NCI-H187 (cell line): Measurements from ENCODE around the gene MXD1.

Experiments used
- DNase-seq, 2 experiments: peaks; one replicate each; lab custom pipeline; 2025; lab: John Stamatoyannopoulos, UW

MXD1 gene

DNA sequence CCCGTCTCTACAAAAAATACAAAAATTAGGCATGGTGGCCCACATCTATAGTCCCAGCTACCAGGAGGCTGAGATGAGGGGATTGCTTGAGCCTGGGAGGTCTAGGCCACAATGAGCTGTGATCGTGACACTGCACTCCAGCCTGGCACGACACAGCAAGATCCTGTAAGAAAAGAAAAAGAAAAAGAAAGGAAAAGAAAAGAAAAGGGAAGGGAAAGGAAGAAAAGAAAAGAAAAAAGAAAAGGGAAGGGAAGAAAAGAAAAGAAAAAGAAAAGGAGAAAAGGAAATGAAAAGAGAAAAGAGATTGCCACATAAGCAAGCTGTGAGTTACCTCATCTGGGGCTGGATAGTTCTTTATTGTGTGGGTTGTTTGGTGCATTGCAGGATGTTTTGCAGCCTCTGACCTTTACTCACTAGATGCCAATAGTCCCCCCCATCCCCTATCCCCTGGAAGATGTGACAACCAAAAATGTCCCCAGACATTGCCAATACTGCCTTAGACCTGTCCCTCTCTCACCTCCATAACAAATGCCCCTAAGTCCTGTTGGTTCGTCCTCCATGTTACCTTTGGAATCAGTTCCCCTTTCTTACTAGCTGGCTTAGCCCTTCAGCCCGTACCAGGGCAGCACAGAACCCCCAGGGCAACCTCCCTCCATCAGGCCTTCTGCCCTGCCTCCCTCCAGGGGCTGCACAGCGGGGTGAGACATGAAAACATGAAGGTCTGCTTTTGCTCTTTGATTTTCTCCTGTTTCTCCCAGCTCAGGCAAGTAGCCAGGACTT, 37.6 kb downstream of the MXD1 start:
- no peak for DNase-seq

DNA sequence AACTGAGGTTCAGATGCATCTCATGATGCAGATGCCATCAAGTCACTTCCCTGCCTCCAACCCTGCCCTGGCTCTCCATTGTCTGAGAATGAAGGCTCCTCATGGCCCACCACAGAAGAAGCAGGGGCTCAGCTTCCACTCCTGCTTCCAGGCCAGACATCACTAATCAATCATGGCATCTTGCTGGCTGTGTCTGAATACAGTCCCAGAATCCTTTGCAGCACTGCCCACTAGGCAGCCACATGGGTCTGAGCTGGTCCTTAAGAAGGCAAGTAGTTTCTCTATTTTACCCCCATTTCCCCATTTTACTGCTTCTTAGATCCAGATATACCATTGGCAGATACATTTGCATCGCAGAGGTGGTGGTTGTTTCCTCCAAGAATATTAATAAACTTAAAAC, 39.2 kb downstream of the MXD1 start:
- DNase-seq, result no peak

DNA sequence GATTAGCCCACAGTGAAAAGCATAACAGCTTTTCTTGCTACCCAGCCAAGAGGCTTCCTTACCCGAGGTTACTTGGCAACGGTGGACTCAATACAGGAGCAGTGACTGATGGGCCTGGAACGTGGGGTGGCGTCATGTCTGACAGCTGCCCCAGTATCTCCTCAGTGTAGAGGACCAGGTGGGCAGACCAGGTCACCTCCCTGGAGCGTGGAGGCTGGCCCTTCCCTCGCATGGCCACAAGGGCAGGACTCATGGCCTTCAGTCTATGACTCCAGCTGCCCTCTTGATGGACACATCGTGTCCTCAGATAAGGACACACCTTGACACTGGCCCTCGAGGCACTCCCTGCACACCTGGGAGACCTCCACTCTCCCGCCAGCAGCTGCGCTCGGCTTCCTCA, 40.1 kb downstream of the MXD1 start:
- DNase-seq, result no peak

DNA sequence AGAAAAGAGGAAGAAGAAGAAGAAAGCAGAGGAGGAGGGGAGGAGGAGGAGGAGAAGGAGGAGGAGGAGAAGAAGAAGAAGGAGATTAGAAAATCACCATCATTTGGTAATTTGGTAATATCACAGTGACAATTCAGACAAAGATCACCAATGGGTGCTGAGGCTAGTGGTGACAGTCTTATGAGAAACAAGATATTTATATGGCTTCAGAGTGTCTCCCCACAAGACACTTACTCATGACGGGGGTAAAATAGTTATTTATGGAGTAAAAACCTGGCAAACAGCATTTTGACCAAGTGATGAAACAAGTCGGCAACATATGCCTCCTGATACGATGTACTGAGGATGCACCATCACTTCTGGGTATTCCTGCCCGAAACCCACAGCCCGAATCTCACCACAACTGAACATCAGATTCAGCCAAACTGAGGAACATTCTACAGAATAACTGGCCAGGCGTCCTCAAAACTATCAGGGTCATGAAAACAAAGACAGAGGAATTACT, 41.6 kb downstream of the MXD1 start:
- DNase-seq, result no peak

DNA sequence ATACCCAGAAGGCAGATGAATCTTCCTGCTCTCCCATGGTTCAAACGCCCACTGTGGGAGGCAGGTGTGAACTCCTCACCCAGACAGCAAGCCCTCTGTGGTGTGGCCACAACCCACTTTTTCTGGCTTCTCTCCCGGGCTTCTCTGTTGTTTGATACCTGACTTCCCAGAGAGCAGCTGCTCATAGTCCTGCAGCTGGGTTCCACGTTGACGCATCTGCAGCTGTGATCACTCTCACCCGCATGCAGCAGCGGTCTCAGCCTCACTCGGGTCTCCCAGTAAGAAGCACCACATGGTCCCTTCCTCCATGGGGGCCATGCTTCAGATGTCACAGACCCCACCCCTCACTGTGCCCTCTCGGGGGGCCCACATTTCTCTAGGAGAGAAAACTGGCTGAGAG, 43.1 kb downstream of the MXD1 start:
- DNase-seq, result no peak

DNA sequence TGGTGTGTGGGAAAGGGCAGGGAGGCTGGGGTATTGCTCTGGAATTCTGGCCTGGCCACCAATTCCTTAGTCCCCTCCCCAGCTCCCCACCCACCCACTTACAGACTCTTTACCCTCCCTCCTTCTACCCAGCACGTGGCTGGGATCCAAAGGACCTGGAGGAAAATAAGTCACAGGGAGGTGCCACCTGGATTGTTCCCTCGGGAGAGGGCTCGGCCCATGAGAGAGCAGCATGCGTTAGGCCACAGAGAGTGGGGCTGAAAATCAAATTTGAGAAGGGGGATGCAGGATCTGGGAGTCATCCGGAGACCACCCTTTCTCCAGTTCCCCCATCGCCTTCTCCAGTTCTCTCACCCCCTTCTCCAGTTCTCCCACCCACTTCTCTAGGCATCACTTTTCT, 43.6 kb downstream of the MXD1 start:
- DNase-seq, result no peak

DNA sequence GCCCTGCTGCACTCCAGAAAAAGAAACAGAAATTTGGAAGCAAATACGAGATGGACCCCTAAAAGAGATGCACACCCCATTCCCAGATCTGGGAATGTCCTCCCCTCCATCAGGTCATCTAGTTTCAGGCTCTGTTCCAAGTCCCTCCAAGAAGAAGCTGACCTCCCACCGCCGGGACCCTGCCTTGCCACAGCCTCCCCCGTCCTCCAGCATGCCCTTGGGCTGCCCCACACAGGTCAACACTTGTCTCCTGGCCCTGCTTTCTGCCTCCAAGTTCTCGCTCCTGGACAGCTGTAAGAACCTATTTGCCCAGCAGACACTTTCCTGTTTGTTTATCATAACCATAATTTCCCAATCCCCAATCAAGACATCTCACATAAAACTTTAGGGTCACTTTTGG, 44.5 kb downstream of the MXD1 start:
- DNase-seq, result no peak

DNA sequence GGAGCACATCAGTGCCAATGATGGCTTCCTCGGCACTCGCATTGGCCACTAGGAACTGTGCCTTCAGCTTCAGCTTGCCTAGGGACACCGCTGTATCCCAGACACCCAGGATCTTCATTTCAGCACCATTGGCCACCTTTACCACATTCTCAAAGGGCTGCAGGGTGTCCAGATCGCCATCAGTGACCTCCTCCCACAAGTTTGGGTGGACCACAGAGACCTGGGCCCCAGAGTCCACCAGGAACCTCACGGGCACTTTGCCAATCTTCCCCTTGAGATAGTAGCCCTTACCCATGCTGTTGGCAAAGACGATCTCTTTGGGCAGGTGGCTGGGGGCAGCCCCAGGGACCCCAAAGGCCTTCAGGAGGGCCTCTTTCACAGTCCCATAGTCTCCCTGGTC, 45.9 kb downstream of the MXD1 start:
- DNase-seq, result no peak

DNA sequence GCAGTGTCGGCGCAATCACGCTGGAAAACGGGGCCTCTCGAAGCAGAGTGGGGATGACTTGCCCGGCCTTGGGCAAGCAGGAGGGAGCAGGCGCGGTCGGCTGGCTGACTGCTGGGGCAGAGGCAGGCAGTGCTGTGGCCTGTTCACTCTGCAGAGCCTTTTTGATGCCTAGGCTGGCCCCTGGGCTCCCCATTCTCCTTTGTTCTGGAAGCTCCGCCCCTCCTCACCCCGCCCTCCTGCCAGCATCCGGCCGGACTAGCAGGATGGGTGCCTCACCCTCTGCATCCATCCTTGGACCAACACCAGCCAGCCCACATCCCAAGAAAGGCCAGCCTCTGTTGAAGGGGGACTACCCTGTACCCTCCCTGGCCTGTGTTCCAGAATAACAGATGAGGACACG, 46.6 kb downstream of the MXD1 start, which contains the start of gene ASPRV1:
Gene ASPRV1, minus strand, starts transcription at position 136 of the 400 bp plus-strand sequence. CDS start 195 bp downstream, outside the sequence.
- DNase-seq, result no peak

DNA sequence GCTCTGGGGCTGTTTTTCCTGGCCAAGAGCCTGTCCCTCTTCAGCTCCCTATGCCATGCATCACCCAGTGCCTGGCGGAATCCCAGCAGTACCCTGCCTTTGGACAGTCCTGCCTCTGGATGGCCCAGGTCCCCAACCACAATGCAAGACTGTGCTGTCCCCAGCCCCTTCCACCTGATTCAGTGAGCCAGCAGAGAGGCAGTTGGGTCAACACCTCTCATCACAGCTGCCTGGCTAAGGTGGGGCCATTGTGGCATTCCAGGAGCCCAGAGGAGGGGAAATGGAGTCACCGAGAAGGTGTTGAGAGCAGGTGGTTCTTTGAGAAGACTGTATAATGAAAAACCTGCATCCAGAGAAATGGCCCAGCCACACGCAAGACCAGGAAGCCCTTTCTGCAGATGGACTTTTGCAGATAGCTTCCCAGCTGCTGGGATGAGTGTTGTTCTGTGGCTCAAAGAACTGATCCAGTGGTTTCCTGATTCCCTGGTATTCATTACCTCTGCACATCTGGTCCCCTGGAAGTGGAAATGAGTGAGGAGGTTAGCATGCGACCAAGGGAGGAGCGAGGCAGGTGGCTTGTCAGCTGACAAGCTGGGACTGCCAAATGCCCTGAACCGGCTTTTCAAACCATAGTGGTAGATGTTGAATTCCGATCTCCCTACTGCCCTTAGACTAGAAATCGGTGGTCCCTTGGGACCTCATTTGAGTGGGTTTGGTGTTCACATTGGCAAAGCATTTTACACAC, 48.2 kb downstream of the MXD1 start:
- no peak for DNase-seq

DNA sequence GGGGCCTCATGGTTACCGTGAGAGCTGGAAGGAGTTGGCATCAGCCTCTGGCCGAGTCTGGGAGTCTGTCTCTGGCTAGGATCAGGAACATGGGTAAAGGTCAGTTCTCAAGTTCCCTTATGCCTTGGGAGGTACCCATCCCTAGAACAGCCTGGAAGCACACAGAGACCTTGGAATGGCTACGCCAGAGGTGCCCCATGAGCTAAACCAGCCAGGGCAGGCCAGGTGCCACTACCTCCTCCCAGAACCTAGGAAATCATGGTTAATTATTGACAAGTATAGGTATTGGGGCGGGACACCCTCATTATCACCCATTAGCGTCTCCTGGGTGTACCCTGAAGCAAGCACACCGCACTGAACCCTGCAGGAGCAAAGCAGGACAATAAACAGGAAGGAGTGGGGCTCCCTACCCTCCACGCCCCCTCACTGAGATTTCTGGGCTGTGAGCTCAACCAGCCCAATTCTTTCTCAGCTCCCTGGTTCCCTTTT, 49.5 kb downstream of the MXD1 start:
- DNase-seq, result no peak

DNA sequence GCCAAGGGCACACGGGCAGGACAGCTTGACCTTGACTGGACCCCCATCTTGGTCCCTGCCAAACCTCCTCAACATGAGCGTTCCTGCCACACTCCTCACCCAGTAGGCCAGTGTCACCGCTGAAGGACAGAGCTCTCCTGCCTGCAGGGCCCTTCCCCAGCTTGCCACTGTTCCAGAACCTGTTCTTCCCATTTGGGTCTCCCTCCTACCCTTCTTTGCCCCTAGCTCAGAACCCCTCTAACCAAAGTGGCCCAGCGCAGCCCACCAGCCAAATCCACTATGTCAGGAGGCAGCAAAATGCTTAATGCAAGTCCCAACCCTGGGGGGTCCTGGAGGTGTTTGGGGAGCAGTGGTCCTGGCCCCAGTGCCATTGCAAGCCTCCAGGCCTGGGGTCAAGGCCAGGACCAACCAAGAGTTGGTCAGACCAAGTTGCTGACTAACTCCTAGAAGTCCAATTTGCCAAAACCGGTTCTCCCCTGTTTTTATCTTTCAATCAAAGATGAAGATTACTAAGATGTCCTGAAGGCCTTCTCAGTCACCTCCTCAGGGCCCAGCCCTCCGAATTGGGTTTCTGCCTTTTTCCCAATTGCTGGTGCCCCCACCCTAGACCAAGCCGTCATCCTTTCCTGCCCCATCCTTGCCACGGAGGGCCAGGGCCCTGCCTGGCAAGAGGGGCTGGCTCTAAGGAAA, 51.0 kb downstream of the MXD1 start:
- DNase-seq, result no peak

DNA sequence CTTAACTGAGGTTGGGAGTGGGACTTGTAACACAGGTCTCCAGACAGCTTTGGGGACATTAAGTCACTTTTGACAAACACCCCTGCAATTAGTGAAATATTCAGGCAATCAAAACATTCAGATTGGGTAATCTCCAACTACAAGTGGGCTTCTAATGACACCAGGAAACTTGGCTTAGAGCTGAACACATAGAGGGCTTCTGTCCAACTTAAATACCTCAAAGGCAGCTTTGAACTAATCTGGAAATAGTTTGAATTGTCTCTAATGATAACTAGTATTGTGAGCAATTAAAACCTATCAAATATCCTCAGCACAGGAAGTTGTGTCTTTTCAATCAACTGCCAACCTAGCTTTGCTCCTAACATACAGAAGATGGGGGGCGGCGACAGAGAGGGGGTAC, 51.6 kb downstream of the MXD1 start:
- DNase-seq, result no peak

DNA sequence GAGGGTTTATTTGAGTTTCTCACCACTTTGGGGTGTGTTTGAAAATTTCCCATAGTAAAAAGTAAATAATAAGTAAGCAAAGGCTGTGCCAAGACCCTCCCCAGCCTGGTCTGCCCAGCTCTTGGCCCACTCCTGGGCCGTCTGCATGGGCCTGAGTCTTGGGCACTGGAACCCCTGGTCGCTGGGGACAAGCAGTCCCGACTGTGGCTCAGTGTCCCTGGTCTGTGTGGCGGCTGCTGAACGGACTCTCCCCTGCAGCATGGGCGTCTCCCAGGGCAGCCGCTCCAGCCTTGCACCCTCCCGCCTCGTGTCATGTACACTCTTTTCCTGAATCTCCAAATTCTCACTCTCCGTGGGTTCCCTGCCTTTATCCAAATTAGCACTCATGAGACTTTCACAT, 53.7 kb downstream of the MXD1 start:
- no peak for DNase-seq

DNA sequence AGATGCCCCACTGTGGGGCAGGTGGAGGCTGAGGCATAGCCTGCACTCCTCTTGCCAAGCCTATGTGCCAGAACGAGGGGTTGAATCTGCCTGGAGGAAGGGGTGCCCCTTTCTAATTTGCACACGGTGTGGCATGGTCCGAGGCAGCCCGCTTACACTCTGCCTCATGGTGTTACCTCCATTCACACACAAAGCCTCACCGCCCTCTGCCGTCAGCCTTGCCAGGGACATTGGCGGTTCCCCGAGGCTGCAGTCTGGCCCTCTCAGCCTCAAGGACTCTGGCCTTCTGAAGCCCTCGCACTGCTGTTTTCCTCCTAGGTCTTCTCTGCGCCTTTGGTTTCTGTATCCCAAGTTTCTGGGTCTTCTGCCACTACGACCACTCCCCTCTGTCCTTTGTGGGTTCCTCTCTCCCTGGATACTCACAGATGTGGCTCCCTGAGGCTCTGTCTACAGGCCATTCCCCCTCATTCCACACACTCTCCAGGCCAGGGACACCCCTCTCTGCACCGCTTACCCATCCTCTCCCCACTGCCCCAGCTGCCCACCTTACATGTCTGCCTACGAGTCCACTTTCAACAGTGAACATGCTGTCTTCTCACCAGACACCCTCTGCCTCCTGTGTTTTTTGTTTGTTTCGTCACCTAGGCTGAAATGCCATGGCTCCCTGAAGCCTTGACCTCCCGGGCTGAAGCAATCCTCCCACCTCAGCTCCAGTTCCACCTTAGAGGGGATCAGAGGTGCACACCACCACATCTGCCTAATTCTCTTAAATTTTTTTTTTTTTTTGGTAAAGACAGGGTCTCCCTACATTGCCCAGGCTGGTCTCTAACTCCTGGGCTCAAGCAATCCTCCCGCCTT, 54.4 kb downstream of the MXD1 start:
- no peak for DNase-seq

DNA sequence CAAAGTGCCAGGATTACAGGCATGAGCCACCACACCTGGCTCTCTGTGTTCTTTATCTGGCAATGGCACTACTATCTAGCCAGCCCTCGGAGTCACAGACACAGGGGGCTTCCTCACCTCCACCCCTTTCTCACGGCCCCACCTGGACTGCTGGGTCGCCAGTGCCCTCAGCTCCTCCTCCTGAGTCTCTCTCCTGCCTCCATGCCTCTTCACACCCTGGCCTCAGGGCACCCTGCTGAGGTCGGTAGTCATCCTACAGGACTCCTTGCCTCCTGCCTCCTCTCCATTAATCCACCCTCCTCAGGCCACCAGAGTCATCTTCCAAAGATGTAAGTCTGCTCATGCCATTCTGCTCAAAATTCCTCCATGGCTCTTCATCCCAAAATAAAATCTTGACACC, 55.1 kb downstream of the MXD1 start:
- DNase-seq, result no peak

DNA sequence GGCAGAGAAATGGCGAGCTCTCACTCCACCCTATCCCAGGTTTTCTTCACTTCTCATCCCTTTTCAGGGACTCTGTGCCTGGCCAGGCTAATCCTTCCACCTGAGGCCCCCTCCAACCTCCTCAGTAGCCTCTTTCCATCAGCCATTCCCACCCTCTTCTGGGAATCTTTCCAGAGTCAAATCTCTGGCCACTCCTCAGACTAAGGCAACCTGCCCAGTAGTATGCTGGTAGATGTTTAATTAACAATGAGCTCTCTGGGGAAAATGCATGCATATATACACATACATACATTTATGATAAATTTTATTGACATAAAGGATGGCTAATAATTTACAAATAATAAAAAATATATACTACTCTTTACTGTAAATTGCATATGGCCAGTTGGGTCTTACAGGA, 57.9 kb downstream of the MXD1 start:
- no peak for DNase-seq

DNA sequence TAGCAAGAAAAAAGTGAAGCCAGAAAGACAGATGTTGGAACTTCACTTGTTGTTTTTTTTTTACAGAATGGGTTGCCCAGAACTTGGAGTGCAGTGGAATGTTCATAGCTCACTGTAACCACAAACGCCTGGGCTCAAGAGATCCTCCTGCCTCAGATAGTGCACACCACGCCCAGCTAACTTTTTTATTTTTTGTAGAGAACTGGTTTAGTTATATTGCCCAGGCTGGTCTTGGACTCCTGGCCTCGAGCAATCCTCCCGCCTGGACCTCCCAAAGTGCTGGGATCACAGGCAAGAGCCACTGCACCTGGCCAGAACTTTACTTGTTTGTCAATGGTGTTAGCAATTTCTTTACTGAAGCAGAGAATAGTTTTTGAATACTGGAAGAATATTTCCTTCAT, 58.4 kb downstream of the MXD1 start:
- DNase-seq, result no peak

DNA sequence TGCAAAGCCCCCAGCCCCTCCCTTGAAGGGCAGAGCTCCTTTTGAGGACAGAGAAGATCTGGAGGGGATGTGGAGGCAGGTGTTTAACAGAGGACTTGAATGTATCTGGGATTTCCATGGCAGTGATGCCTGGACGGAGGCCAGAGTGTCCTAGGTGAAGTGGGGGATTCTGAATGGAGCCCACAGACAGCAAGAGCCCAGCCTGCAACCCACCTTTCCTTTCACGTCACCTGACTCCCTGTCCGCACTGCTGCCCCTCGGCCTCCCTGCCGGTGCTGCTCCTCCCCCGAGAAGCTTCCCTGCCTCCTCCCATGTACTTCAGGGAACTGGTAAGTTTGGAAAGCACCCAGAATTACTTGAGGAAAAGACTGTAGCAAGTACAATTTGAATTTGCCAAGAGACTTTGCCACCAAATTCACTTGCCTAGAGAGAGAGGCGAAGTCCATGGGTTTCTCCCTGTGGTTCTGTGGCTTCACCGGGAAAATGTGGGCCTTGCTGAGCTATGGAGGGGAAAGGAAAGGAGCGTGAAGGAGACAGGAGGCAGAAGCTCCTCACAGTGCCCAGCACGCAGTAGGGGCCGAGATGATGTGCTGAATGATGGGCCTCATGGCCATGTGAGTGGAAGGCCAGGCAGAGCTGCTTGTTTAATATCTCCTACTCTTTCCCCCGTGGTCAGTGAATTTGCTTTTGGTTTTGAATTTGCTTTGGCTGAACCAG, 60.4 kb downstream of the MXD1 start:
- DNase-seq, result no peak

DNA sequence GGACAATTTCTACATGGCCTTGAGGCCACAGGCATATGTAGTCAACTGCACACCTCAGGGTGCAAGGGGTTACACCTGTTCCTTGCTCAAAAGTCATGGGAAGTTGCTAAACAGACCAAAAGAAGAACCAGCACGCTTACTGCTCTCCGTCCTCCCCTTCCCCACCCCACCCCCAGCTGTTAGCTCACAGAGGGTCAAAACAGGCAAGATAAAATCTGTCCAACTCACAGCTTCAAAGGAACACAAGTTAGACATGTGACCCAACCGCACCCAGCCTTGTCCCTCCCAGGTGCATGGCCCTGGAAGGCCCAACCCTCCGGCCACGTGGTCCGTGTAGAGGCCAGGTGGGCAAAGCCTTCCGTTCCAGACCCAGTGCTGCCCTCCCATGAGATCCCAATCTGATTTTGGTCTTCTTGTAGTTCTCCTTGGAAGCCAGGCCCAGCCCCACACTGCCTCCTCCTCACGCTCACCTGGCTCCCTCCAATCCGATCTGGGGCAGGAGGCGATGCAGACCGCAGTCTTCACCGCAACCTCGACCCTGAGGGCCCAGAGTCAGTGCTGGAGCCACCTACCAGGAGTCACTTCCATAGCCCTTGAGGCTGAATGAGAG, 61.0 kb downstream of the MXD1 start:
- no peak for DNase-seq

DNA sequence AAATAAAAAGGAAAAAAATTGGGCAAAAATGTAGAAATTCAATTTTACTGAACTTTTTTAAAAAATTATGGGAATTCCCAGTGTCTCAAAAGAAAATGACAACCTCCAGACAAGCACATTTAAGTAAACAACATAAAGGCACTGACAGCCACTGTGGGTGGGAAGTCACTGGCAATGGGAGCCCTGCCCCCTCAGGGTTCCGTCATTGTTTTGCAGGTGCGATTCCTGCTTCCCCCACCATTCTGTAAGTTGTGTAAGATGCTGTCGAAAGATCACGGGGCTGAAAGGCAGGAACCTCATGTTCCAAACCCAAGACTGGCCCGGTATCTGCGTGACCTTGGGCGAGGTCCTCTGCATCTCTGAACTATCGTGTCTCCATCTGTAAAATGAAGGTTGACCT, 62.3 kb downstream of the MXD1 start:
- no peak for DNase-seq
